GM12872 (cell line): Measurements from ENCODE around the gene ALOX15B.
A peak's percentile ranks its signal among the peaks of the same experiment; 100 is the strongest.

Source experiments
- CTCF ChIP-seq: IDR thresholded peaks from 3 replicates; pipeline ENCODE4 v1.5.1; 2011; ENCODE audit warnings: low read depth, mild to moderate bottlenecking, low read length, moderate library complexity; ENCODE audit not compliant: insufficient read depth

Gene ALOX15B

GRCh38 chr17:8075081-8075480, 36.2 kb downstream of the ALOX15B start:
- TF ChIP-seq CTCF: no peak

- no peak for TF ChIP-seq CTCF
Measured at GRCh38 chr17:8075574-8076342, 36.9 kb downstream of the ALOX15B start.

GRCh38 chr17:8076502-8077266, 37.8 kb downstream of the ALOX15B start:
- no peak for TF ChIP-seq CTCF

- peak; percentile 92 for TF ChIP-seq CTCF
Measured at GRCh38 chr17:8079291-8080207, 40.7 kb downstream of the ALOX15B start.

- TF ChIP-seq CTCF: no peak
Measured at GRCh38 chr17:8080208-8080798, 41.4 kb downstream of the ALOX15B start.

- TF ChIP-seq CTCF: no peak
Measured at GRCh38 chr17:8080799-8081219, 42.0 kb downstream of the ALOX15B start.
